ENCODE measurements around the gene NAV2. TPM values are rescaled to one million over a fixed set of nuclear protein-coding genes. Genes with fewer than 3 reads are reported as not detected.
A peak's percentile ranks its signal among the peaks of the same experiment; 100 is the strongest.

Gene NAV2
- total and polyA plus RNA-seq, 4 donors, result 5.0 to 250 (median 51.4) TPM

DNA sequence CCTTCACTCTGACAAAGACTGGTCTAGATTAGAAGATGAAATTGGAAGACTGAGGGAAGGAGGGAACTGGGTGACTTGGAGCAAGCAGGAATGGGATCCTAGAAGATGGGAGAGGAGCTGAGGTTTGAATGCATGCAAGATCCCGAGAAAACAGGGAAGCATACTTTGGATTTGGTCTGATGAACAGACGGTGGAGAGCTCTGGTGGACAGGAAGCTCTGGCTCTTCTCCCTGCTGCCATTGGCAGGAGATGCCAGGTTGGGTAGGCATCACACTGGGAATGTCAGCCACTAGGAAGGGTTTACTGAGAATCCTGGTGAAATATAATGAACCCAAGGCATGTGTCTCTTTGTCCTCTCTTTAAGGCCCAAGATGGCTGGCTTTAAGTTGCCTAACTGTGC, 16.5 kb downstream of the NAV2 start:
- 33 to 34% methylated on average over 2 of the region's 2 CpGs for WGBS, 2 donors
- no peak overlapping the region for H3K4me3 ChIP-seq (ENCODE audit: low read length in 2 of 2)
- no peak for ATAC-seq (ENCODE audit: low FRiP score)
- H3K4me1 ChIP-seq (ENCODE audit: control insufficient read depth in 1 of 2, insufficient read depth in 2 of 2, low read length in 2 of 2), result peaks cover 7 to 20% of the 10 kb centered on the region in 2 donors
- H3K36me3 ChIP-seq (ENCODE audit: control insufficient read depth in 1 of 2, insufficient read depth in 2 of 2, low read length in 1 of 2), result no peaks in the 10 kb centered on the region
- peak overlapping the region; percentile 65 to 91 for H3K27ac ChIP-seq (ENCODE audit: low read depth in 1 of 2, low read length in 2 of 2)
- intact Hi-C loops (cut with DNase I), result loop anchor here in 1 of 2 donors (10.0 kb wide), 1 partner anchor 386 kb away; no protein-coding TSS in a partner anchor
- H3K27me3 ChIP-seq (ENCODE audit: control insufficient read depth in 1 of 2, insufficient read depth in 2 of 2, low read length in 1 of 2), result no peaks in the 10 kb centered on the region
- DNase-seq, result no peak
- no peaks in the 10 kb centered on the region for H3K9me3 ChIP-seq (ENCODE audit: control insufficient read depth, low read length)

DNA sequence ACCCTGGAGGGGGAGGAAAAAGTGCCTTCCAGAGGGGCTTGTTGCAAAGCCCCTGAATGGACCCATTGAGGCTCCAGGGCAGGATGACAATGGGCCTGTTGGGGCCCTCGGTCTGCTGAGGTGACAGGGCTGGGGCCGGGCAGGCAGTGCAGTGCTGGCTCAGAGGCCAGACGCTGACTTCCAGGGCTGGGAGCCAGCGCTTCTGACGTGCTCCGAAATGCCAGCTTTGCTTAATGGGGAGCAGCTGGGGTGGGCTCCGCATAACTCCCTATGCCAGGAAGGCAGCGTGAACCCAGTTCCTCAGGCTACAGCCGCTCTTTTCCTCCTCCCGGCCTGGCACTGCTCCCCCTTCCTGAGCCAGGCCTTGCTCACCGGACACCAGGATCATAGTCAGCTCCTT, 17.7 kb downstream of the NAV2 start:
- DNase-seq (peak; percentile 85 to 89), ATAC-seq (ENCODE audit: low FRiP score) (peak; percentile 61)
- 1 to 8% methylated on average over 11 of the region's 11 CpGs for WGBS, 2 donors
- no peak overlapping the region for H3K4me3 ChIP-seq (ENCODE audit: low read length in 2 of 2)
- peaks cover 10 to 14% of the 10 kb centered on the region in 2 donors for H3K4me1 ChIP-seq (ENCODE audit: control insufficient read depth in 1 of 2, insufficient read depth in 2 of 2, low read length in 2 of 2)
- peak overlapping the region; percentile 65 to 91 for H3K27ac ChIP-seq (ENCODE audit: low read depth in 1 of 2, low read length in 2 of 2)
- no peaks in the 10 kb centered on the region for H3K36me3 ChIP-seq (ENCODE audit: control insufficient read depth in 1 of 2, insufficient read depth in 2 of 2, low read length in 1 of 2)
- H3K27me3 ChIP-seq (ENCODE audit: control insufficient read depth in 1 of 2, insufficient read depth in 2 of 2, low read length in 1 of 2), result no peaks in the 10 kb centered on the region
- H3K9me3 ChIP-seq (ENCODE audit: control insufficient read depth, low read length), result no peaks in the 10 kb centered on the region
- intact Hi-C loops (cut with DNase I), result no loop called here

DNA sequence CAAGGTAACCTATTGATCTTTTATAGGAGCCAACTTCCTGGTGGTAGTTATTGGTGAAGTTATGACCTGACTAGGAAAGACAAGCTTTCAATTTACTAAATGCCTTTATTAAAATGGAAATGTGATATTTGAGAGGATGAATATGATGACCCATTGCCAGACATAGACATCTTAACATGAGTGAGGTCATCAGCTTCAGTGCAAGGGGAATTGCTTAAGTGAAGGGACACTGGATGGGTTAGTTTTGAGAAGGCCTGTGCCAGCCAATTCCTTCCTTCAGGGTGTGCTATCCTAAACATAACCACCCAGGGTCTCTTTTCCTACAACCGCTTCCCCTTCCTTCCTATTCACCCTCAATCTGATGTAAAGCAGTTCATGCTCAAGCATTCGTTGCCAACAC, 21.5 kb downstream of the NAV2 start:
- H3K27ac ChIP-seq (ENCODE audit: low read depth in 1 of 2, low read length in 2 of 2), result peak overlapping the region; percentile 79 to 93
- intact Hi-C loops (cut with DNase I), result no loop called here

DNA sequence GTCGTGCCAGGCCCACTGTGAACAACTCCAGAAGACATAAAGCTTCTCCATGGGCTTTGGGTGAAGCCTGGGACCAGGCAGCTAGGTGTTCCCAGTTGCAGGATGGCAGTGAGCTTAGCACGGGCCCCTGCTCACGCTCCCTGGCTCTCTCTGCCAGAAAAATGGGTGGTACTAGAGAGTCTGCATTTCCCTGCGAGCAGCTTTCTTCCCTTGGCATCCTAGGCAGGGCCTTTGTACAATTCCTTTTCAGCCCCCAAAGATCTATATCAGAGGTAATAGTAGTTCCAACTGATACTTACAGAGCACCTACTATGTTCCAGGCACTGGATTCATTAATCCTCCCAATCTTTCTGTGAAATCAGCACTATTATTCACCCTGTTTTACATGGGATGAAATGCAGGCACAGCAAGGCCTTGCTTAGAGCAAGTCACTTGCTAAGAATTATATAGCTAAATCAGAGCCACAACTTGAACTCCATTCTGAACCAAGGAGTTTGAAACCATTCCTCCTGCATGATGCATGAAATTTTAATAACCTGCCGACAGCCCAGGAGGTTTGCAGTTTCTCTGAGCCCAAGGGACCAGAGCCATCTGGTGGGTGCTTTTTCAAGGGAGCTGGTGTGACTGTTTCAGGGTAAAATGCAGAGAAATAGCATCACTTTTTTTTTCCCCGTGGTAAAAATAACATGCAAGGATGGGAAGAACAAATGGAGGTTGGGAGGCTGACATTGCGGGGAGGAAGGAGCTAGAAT, 22.7 kb downstream of the NAV2 start:
- DNase-seq, result no peak
- H3K27ac ChIP-seq (ENCODE audit: low read depth in 1 of 2, low read length in 2 of 2), result peak overlapping the region; percentile 80 to 93
- 19 to 21% methylated on average over 7 of the region's 7 CpGs for WGBS, 2 donors
- H3K27me3 ChIP-seq (ENCODE audit: control insufficient read depth in 1 of 2, insufficient read depth in 2 of 2, low read length in 1 of 2), result no peaks in the 10 kb centered on the region
- no peaks in the 10 kb centered on the region for H3K36me3 ChIP-seq (ENCODE audit: control insufficient read depth in 1 of 2, insufficient read depth in 2 of 2, low read length in 1 of 2)
- no peaks in the 10 kb centered on the region for H3K9me3 ChIP-seq (ENCODE audit: control insufficient read depth, low read length)
- H3K4me3 ChIP-seq (ENCODE audit: low read length in 2 of 2), result no peak overlapping the region
- H3K4me1 ChIP-seq (ENCODE audit: control insufficient read depth in 1 of 2, insufficient read depth in 2 of 2, low read length in 2 of 2), result peaks cover 6 to 13% of the 10 kb centered on the region in 2 donors
- no peak for ATAC-seq (ENCODE audit: low FRiP score)
- intact Hi-C loops (cut with DNase I), result no loop called here

More for the DNA sequence above, 21.5 kb downstream of the NAV2 start:
- Histone ChIP-seq H3K27me3 (ENCODE audit: control insufficient read depth in 1 of 2, insufficient read depth in 2 of 2, low read length in 1 of 2) (no peaks in the 10 kb centered on the region), H3K36me3 (ENCODE audit: control insufficient read depth in 1 of 2, insufficient read depth in 2 of 2, low read length in 1 of 2) (no peaks in the 10 kb centered on the region), H3K9me3 (ENCODE audit: control insufficient read depth, low read length) (no peaks in the 10 kb centered on the region), H3K4me1 (ENCODE audit: control insufficient read depth in 1 of 2, insufficient read depth in 2 of 2, low read length in 2 of 2) (peaks cover 5 to 10% of the 10 kb centered on the region in 2 donors), H3K4me3 (ENCODE audit: low read length in 2 of 2) (no peak overlapping the region)
- DNase-seq (no peak), ATAC-seq (ENCODE audit: low FRiP score) (no peak)
- WGBS, 2 donors, result 56 to 68% methylated on average over 2 of the region's 2 CpGs

DNA sequence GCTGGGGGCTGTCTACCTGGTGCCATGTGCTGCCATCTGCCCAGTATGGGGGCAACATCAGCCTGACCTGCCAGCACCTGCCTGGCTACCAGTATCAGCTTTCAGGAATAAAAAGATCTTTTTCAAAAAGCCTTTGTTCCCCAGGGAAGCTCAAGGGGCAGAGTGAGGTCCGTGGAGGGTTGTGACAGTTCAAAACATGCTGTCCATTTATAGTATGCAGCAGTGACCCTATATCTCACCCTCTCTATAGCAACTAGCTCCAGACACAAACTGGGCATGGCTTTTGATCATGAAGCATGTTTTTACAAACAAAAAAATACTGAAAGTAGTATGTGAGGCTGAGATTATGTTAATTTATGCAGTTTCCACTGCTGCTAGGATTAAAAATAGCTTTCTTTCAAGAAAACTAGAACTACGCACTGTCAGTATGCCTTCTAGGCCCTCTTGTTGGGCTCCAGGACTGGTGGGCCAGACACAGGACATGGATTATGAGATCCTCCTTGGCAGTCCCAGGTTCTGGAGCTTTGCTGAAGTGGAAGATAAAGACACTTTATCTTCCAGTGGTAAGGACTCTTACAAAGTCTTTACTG, 23.4 kb downstream of the NAV2 start:
- Histone ChIP-seq H3K27me3 (ENCODE audit: control insufficient read depth in 1 of 2, insufficient read depth in 2 of 2, low read length in 1 of 2) (no peaks in the 10 kb centered on the region), H3K36me3 (ENCODE audit: control insufficient read depth in 1 of 2, insufficient read depth in 2 of 2, low read length in 1 of 2) (no peaks in the 10 kb centered on the region), H3K9me3 (ENCODE audit: control insufficient read depth, low read length) (no peaks in the 10 kb centered on the region), H3K4me1 (ENCODE audit: control insufficient read depth in 1 of 2, insufficient read depth in 2 of 2, low read length in 2 of 2) (peaks cover 6 to 13% of the 10 kb centered on the region in 2 donors), H3K27ac (ENCODE audit: low read depth in 1 of 2, low read length in 2 of 2) (peak overlapping the region; percentile 43 to 80), H3K4me3 (ENCODE audit: low read length in 2 of 2) (no peak overlapping the region)
- ATAC-seq (ENCODE audit: low FRiP score), result no peak
- no peak for DNase-seq
- WGBS, 2 donors, result 5 to 11% methylated on average over 2 of the region's 2 CpGs
- intact Hi-C loops (cut with DNase I), result no loop called here

DNA sequence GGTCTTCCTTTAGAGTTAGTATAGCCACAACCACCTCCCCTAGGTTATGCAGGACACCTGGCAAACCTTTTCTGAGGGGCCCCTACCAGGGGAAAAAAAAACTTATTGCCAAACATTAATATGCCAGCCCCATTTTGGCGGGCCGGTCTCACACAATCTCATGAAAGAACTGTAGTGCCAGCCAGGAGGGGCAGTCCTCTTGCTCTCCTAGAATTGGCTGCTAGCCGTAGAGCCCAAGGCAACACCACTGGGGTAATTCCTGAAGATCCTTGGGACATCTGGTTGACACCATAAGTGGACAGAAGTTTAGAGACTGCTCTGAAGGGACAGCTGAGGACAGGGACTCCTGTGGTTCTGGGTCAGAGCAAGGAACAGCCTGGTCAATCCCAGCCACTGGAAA, 24.2 kb downstream of the NAV2 start:
- 10 to 15% methylated on average over 3 of the region's 3 CpGs for WGBS, 2 donors
- H3K4me1 ChIP-seq (ENCODE audit: control insufficient read depth in 1 of 2, insufficient read depth in 2 of 2, low read length in 2 of 2), result peaks cover 6 to 13% of the 10 kb centered on the region in 2 donors
- intact Hi-C loops (cut with DNase I), result no loop called here
- DNase-seq, result no peak
- H3K9me3 ChIP-seq (ENCODE audit: control insufficient read depth, low read length), result no peaks in the 10 kb centered on the region
- ATAC-seq (ENCODE audit: low FRiP score), result no peak
- H3K36me3 ChIP-seq (ENCODE audit: control insufficient read depth in 1 of 2, insufficient read depth in 2 of 2, low read length in 1 of 2), result no peaks in the 10 kb centered on the region
- peak overlapping the region; percentile 50 to 80 for H3K27ac ChIP-seq (ENCODE audit: low read depth in 1 of 2, low read length in 2 of 2)
- H3K4me3 ChIP-seq (ENCODE audit: low read length in 2 of 2), result no peak overlapping the region
- no peaks in the 10 kb centered on the region for H3K27me3 ChIP-seq (ENCODE audit: control insufficient read depth in 1 of 2, insufficient read depth in 2 of 2, low read length in 1 of 2)

DNA sequence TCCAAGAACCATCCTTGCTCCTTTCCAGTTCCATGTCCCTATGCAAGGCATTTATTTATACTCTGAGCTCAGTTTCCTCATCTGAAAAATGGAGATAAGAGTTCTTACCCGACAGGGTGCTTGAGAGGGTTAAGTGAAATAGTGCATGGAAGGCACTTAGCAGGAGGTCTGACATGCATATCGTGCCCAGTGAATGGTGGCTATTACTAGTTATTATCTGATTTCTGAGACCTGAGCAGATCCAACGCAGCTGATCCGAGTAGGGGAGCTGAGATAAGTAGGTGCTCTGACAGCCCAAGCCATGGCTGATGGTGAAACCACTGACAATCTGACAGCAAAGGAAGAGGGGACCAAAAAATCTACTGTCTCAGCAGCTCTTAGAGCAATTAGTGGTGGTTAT, 24.9 kb downstream of the NAV2 start:
- intact Hi-C loops (cut with DNase I), result no loop called here
- WGBS, 2 donors, result 51 to 56% methylated on average over 4 of the region's 4 CpGs
- Histone ChIP-seq H3K27me3 (ENCODE audit: control insufficient read depth in 1 of 2, insufficient read depth in 2 of 2, low read length in 1 of 2) (no peaks in the 10 kb centered on the region), H3K4me3 (ENCODE audit: low read length in 2 of 2) (no peak overlapping the region), H3K36me3 (ENCODE audit: control insufficient read depth in 1 of 2, insufficient read depth in 2 of 2, low read length in 1 of 2) (no peaks in the 10 kb centered on the region), H3K27ac (ENCODE audit: low read depth in 1 of 2, low read length in 2 of 2) (no peak overlapping the region), H3K9me3 (ENCODE audit: control insufficient read depth, low read length) (no peaks in the 10 kb centered on the region), H3K4me1 (ENCODE audit: control insufficient read depth in 1 of 2, insufficient read depth in 2 of 2, low read length in 2 of 2) (peaks cover 6 to 13% of the 10 kb centered on the region in 2 donors)
- DNase-seq (no peak), ATAC-seq (ENCODE audit: low FRiP score) (no peak)

DNA sequence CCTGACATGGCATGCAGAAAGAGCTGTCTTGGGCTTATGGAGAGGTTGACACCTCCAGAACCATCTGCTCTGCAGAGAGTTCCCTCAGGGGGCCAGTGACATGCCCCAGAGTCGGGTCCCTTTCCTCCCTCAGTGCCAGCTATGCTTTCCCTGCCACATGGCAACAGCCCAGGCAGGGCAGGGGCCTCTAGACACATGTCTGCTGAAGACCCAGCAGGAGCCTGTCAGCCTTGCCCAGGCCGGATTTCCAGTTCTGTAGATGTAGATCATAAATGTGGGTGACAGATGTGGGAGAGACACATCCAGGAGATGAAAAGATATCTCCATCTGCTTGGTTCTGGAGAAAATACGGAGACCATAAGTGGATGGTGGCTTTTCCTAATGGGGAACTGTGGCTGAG, 25.5 kb downstream of the NAV2 start:
- Histone ChIP-seq H3K27me3 (ENCODE audit: control insufficient read depth in 1 of 2, insufficient read depth in 2 of 2, low read length in 1 of 2) (no peaks in the 10 kb centered on the region), H3K9me3 (ENCODE audit: control insufficient read depth, low read length) (no peaks in the 10 kb centered on the region), H3K36me3 (ENCODE audit: control insufficient read depth in 1 of 2, insufficient read depth in 2 of 2, low read length in 1 of 2) (no peaks in the 10 kb centered on the region), H3K4me1 (ENCODE audit: control insufficient read depth in 1 of 2, insufficient read depth in 2 of 2, low read length in 2 of 2) (peaks cover 6 to 13% of the 10 kb centered on the region in 2 donors), H3K4me3 (ENCODE audit: low read length in 2 of 2) (no peak overlapping the region), H3K27ac (ENCODE audit: low read depth in 1 of 2, low read length in 2 of 2) (peak overlapping the region; percentile 2 to 49)
- WGBS, 2 donors, result 23% methylated on average over 3 of the region's 3 CpGs
- intact Hi-C loops (cut with DNase I), result loop anchor here in 1 of 2 donors (2.0 kb wide), 1 partner anchor 173 kb away; no protein-coding TSS in a partner anchor
- DNase-seq (no peak), ATAC-seq (ENCODE audit: low FRiP score) (no peak)

DNA sequence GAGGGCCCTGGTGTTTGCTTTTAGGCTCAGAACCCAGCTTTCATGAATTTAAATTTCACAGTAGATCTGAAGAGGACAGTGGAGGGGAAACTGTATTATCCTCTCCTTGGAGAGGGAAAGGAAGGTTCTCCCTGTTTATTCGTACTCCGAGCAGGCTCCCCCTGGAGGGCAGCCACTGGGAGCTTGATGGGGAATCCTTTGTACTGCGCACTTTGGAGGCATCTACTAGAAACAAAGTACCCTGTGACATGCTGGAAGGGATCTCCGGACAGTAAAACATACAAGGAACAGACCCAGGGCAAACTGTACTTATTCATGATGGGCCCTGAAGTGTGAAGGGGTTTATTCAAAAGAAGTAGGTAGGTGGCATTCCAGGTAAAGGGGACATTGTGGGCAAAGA, 27.2 kb downstream of the NAV2 start:
- WGBS, 2 donors, result 13 to 18% methylated on average over 4 of the region's 4 CpGs
- Histone ChIP-seq H3K4me1 (ENCODE audit: control insufficient read depth in 1 of 2, insufficient read depth in 2 of 2, low read length in 2 of 2) (peaks cover 3 to 8% of the 10 kb centered on the region in 2 donors), H3K9me3 (ENCODE audit: control insufficient read depth, low read length) (no peaks in the 10 kb centered on the region), H3K27me3 (ENCODE audit: control insufficient read depth in 1 of 2, insufficient read depth in 2 of 2, low read length in 1 of 2) (no peaks in the 10 kb centered on the region), H3K27ac (ENCODE audit: low read depth in 1 of 2, low read length in 2 of 2) (peak overlapping the region in 1 of 2 donors; percentile 41), H3K4me3 (ENCODE audit: low read length in 2 of 2) (no peak overlapping the region), H3K36me3 (ENCODE audit: control insufficient read depth in 1 of 2, insufficient read depth in 2 of 2, low read length in 1 of 2) (no peaks in the 10 kb centered on the region)
- DNase-seq, result no peak
- intact Hi-C loops (cut with DNase I), result loop anchor here (2.0 to 10.0 kb wide), 4 partner anchors 162 to 475 kb away; no protein-coding TSS in a partner anchor
- no peak for ATAC-seq (ENCODE audit: low FRiP score)
